Measurements from ENCODE around the gene SRGAP2B. TPM values are rescaled to one million over a fixed set of nuclear protein-coding genes. Genes with fewer than 3 reads are reported as not detected.
"Not testable (repeated sequence)": the region's sequence is repeated elsewhere in the genome, so short reads cannot be mapped to it uniquely, and the experiment has no call there.

The SRGAP2B gene
- total and polyA plus RNA-seq, 2 donors = 7.0 to 10.3 TPM

GRCh38 chr1:144927292-144927691 is 167.8 kb downstream of the SRGAP2B start:
- 100% methylated on average over 1 of the region's 1 CpG for WGBS
- not testable (repeated sequence) for H3K4me1 ChIP-seq (ENCODE audit: control insufficient read depth in 2 of 2, insufficient read depth in 2 of 2, low read length in 2 of 2); H3K9me3 ChIP-seq (ENCODE audit: control insufficient read depth in 2 of 2, insufficient read depth in 1 of 2, low read length in 1 of 2); H3K36me3 ChIP-seq (ENCODE audit: control insufficient read depth in 2 of 2, insufficient read depth in 2 of 2, low read length in 1 of 2); H3K27ac ChIP-seq (ENCODE audit: low read depth in 1 of 2, low read length in 1 of 2); H3K27me3 ChIP-seq (ENCODE audit: control insufficient read depth in 2 of 2, insufficient read depth in 1 of 2, low read length in 1 of 2); DNase-seq (ENCODE audit: low read depth in 6 of 9, low spot score in 9 of 9); H3K4me3 ChIP-seq (ENCODE audit: low read length in 2 of 2)

DNA sequence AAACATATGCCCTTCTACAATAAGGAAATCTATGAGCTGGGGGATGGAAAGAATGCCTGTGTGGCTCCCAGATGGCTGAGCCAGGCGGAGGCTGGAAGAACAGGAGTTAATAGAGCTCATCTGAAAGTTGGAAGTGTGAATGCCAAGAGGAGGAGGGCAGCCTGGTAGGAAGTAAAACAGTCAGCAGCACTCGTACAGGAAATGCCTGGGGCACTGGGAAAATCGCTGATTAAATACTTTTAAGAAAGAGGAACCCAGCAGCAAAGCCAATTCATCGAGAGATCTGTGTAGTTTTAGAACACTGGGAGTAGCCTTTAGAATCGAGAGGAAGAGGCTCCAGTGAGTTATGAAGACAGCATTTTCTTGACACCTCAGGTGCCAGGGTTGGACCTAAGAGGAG is 171.5 kb downstream of the SRGAP2B start:
- not testable (repeated sequence) for DNase-seq (ENCODE audit: low read depth in 6 of 9, low spot score in 9 of 9); H3K27ac ChIP-seq (ENCODE audit: low read depth in 1 of 2, low read length in 1 of 2); H3K36me3 ChIP-seq (ENCODE audit: control insufficient read depth in 2 of 2, insufficient read depth in 2 of 2, low read length in 1 of 2); H3K27me3 ChIP-seq (ENCODE audit: control insufficient read depth in 2 of 2, insufficient read depth in 1 of 2, low read length in 1 of 2); H3K4me1 ChIP-seq (ENCODE audit: control insufficient read depth in 2 of 2, insufficient read depth in 2 of 2, low read length in 2 of 2); H3K9me3 ChIP-seq (ENCODE audit: control insufficient read depth in 2 of 2, insufficient read depth in 1 of 2, low read length in 1 of 2); H3K4me3 ChIP-seq (ENCODE audit: low read length in 2 of 2)
- WGBS = no CpG with 5 or more reads among the region's 5 CpGs

DNA sequence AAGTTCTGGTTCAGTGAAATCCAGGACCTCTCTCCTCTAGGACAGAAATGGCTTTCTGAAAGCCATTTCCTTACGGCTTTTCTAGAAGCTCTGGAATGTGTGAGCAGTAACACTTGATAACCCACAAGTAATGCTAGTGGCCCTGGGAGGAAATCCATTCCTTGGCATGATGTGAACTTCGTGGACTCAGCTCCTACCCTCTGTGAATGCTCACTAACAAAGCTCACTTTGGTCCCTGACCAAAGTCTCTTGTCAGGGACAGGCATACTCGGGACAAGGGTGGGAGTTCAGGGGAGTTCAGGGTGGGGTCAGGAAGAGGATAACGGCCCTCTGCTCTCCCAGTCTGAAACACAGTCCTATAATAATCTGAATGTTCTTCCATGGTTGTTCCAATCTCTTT is 172.3 kb downstream of the SRGAP2B start:
- not testable (repeated sequence) for H3K4me3 ChIP-seq (ENCODE audit: low read length in 2 of 2); DNase-seq (ENCODE audit: low read depth in 6 of 9, low spot score in 9 of 9)
- 99% methylated on average over 3 of the region's 4 CpGs for WGBS

GRCh38 chr1:144919106-144919505 is 176.0 kb downstream of the SRGAP2B start:
- H3K4me1 ChIP-seq (ENCODE audit: control insufficient read depth in 2 of 2, insufficient read depth in 2 of 2, low read length in 2 of 2); H3K4me3 ChIP-seq (ENCODE audit: low read length in 2 of 2); H3K9me3 ChIP-seq (ENCODE audit: control insufficient read depth in 2 of 2, insufficient read depth in 1 of 2, low read length in 1 of 2): not testable (repeated sequence)

More for the DNA sequence above, 172.3 kb downstream of the SRGAP2B start:
- not testable (repeated sequence) for H3K36me3 ChIP-seq (ENCODE audit: control insufficient read depth in 2 of 2, insufficient read depth in 2 of 2, low read length in 1 of 2); H3K9me3 ChIP-seq (ENCODE audit: control insufficient read depth in 2 of 2, insufficient read depth in 1 of 2, low read length in 1 of 2); H3K27ac ChIP-seq (ENCODE audit: low read depth in 1 of 2, low read length in 1 of 2); H3K4me1 ChIP-seq (ENCODE audit: control insufficient read depth in 2 of 2, insufficient read depth in 2 of 2, low read length in 2 of 2); H3K27me3 ChIP-seq (ENCODE audit: control insufficient read depth in 2 of 2, insufficient read depth in 1 of 2, low read length in 1 of 2)

DNA sequence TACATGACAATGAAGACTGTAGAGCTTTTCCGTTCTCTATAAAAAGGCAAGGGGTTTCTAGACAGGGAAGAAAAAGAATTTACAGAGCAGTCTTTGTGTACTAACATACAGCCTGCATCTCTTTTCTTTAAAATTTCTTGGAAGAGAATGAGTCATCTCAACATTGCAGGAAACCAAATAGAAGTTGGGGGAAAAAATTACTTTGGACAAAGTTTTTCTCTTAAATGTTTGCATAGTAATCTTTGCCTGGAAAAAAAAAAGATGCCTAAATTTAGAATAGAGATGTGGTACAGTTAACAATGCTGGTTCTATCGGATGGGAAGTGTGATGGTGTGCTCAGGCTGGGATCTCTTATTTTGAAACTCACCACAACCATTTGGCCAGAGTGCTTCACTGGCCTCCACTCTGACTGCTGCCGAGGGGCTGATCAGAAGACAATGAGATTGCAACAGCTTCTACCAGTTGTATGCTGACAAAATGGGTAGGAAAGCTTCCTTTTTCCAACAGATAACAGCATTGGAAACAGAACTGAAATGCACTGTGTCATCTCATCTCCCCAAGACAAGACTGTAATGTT is 177.0 kb downstream of the SRGAP2B start:
- not testable (repeated sequence) for H3K4me3 ChIP-seq (ENCODE audit: low read length in 2 of 2); H3K27ac ChIP-seq (ENCODE audit: low read depth in 1 of 2, low read length in 1 of 2); H3K9me3 ChIP-seq (ENCODE audit: control insufficient read depth in 2 of 2, insufficient read depth in 1 of 2, low read length in 1 of 2); DNase-seq (ENCODE audit: low read depth in 6 of 9, low spot score in 9 of 9); H3K27me3 ChIP-seq (ENCODE audit: control insufficient read depth in 2 of 2, insufficient read depth in 1 of 2, low read length in 1 of 2); H3K36me3 ChIP-seq (ENCODE audit: control insufficient read depth in 2 of 2, insufficient read depth in 2 of 2, low read length in 1 of 2); H3K4me1 ChIP-seq (ENCODE audit: control insufficient read depth in 2 of 2, insufficient read depth in 2 of 2, low read length in 2 of 2)
- 29% methylated on average over 1 of the region's 3 CpGs for WGBS

More at GRCh38 chr1:144919106-144919505, 176.0 kb downstream of the SRGAP2B start:
- DNase-seq (ENCODE audit: low read depth in 6 of 9, low spot score in 9 of 9); H3K36me3 ChIP-seq (ENCODE audit: control insufficient read depth in 2 of 2, insufficient read depth in 2 of 2, low read length in 1 of 2); H3K27me3 ChIP-seq (ENCODE audit: control insufficient read depth in 2 of 2, insufficient read depth in 1 of 2, low read length in 1 of 2); H3K27ac ChIP-seq (ENCODE audit: low read depth in 1 of 2, low read length in 1 of 2): not testable (repeated sequence)

- not testable (repeated sequence) for H3K9me3 ChIP-seq (ENCODE audit: control insufficient read depth in 2 of 2, insufficient read depth in 1 of 2, low read length in 1 of 2); H3K4me3 ChIP-seq (ENCODE audit: low read length in 2 of 2); DNase-seq (ENCODE audit: low read depth in 6 of 9, low spot score in 9 of 9); H3K36me3 ChIP-seq (ENCODE audit: control insufficient read depth in 2 of 2, insufficient read depth in 2 of 2, low read length in 1 of 2); H3K27ac ChIP-seq (ENCODE audit: low read depth in 1 of 2, low read length in 1 of 2); H3K27me3 ChIP-seq (ENCODE audit: control insufficient read depth in 2 of 2, insufficient read depth in 1 of 2, low read length in 1 of 2); H3K4me1 ChIP-seq (ENCODE audit: control insufficient read depth in 2 of 2, insufficient read depth in 2 of 2, low read length in 2 of 2)
- no CpG with 5 or more reads among the region's 8 CpGs for WGBS
Observed at GRCh38 chr1:144917154-144918026, 177.7 kb downstream of the SRGAP2B start.

DNA sequence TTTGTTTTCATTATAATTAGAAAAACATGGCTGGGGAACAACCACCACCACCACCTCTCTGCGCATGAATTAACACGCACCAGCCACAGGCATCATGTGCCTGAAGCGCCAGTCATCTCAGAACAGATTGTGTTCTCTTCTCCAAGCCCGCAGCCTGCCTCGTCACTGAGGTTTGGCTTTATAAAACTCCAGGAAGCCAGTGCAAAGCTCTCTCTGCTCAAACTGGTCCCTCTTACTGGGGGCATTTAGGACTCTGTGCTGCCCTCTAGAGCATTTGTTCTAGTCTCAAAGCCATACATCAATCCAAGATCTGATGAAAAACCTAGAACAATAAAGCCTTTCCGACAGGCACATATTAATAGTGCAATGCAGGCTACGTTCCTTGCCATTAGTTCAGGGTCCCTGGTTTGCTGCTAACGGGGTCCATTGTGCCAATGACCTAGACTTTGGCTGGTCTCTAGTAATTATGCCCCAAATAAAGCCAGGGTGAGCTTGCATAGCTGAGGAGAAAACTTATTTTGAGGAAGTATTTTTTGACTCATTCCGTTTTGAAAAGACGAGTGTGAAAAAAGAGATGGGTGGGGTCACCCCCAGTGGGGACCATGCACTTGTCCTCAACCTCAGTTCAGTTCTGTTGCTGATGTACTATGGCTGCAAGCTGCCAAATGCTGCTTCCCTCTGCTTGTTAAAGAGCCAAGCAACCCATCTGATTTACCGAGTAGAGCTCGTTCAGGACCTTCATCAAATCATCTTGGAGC is 181.0 kb downstream of the SRGAP2B start:
- not testable (repeated sequence) for H3K27ac ChIP-seq (ENCODE audit: low read depth in 1 of 2, low read length in 1 of 2); H3K4me1 ChIP-seq (ENCODE audit: control insufficient read depth in 2 of 2, insufficient read depth in 2 of 2, low read length in 2 of 2)
- 42% methylated on average over 2 of the region's 12 CpGs for whole genome bisulfite sequencing

DNA sequence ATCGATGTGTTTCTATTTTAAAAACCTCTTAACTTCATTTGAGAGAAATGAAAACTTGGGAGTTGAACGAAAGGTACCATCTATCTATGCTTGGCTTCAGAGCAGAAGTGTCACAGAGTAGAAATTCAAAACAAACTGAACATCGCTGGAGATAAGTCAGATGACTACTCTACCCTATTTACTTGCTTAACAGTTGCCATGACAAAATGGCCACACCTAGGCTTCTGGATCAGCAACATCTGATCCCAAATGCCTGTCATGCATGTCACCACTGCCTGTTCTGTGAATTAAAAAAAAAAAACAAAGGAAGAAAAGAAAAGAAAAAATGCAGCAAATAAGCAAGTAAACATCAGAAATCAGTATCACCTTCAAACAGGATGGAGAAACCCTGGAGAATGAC is 181.7 kb downstream of the SRGAP2B start:
- H3K27me3 ChIP-seq (ENCODE audit: control insufficient read depth in 2 of 2, insufficient read depth in 1 of 2, low read length in 1 of 2); H3K4me1 ChIP-seq (ENCODE audit: control insufficient read depth in 2 of 2, insufficient read depth in 2 of 2, low read length in 2 of 2); H3K9me3 ChIP-seq (ENCODE audit: control insufficient read depth in 2 of 2, insufficient read depth in 1 of 2, low read length in 1 of 2); H3K36me3 ChIP-seq (ENCODE audit: control insufficient read depth in 2 of 2, insufficient read depth in 2 of 2, low read length in 1 of 2); DNase-seq (ENCODE audit: low read depth in 6 of 9, low spot score in 9 of 9); H3K27ac ChIP-seq (ENCODE audit: low read depth in 1 of 2, low read length in 1 of 2); H3K4me3 ChIP-seq (ENCODE audit: low read length in 2 of 2): not testable (repeated sequence)
- WGBS = no CpG with 5 or more reads among the region's 3 CpGs

More for the DNA sequence above, 181.0 kb downstream of the SRGAP2B start:
- H3K9me3 ChIP-seq (ENCODE audit: control insufficient read depth in 2 of 2, insufficient read depth in 1 of 2, low read length in 1 of 2); H3K4me3 ChIP-seq (ENCODE audit: low read length in 2 of 2); H3K27me3 ChIP-seq (ENCODE audit: control insufficient read depth in 2 of 2, insufficient read depth in 1 of 2, low read length in 1 of 2); DNase-seq (ENCODE audit: low read depth in 6 of 9, low spot score in 9 of 9); H3K36me3 ChIP-seq (ENCODE audit: control insufficient read depth in 2 of 2, insufficient read depth in 2 of 2, low read length in 1 of 2): not testable (repeated sequence)

DNA sequence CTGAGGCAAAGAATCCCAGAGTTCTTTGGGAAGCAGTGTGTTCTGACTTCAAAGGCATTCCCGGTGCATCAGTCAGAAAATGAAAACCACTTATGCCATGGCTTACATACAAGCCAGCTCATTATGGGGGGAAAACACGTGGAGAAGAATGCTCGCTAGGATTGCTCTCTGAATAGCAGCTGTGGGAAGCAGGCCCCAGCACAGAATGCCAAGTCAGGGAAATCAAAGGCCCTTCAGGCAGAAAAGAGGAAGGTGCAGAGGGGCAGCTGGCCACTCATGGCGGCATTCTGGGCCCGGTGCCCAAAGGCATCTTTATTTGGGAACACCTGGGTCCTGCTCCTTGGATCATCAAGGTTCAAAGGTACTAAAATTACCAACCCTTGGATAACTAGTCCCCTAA is 184.4 kb downstream of the SRGAP2B start:
- H3K9me3 ChIP-seq (ENCODE audit: control insufficient read depth in 2 of 2, insufficient read depth in 1 of 2, low read length in 1 of 2) = not testable (repeated sequence)

More for the DNA sequence above, 184.4 kb downstream of the SRGAP2B start:
- WGBS = no CpG with 5 or more reads among the region's 5 CpGs
- not testable (repeated sequence) for DNase-seq (ENCODE audit: low read depth in 6 of 9, low spot score in 9 of 9); H3K4me1 ChIP-seq (ENCODE audit: control insufficient read depth in 2 of 2, insufficient read depth in 2 of 2, low read length in 2 of 2); H3K36me3 ChIP-seq (ENCODE audit: control insufficient read depth in 2 of 2, insufficient read depth in 2 of 2, low read length in 1 of 2); H3K4me3 ChIP-seq (ENCODE audit: low read length in 2 of 2); H3K27me3 ChIP-seq (ENCODE audit: control insufficient read depth in 2 of 2, insufficient read depth in 1 of 2, low read length in 1 of 2); H3K27ac ChIP-seq (ENCODE audit: low read depth in 1 of 2, low read length in 1 of 2)
